NCI-H82 treated with DMSO at 0.1 percent for 48 hours (cell line): ENCODE measurements around the gene FGD6.
"Not testable (repeated sequence)": the region's sequence is repeated elsewhere in the genome, so short reads cannot be mapped to it uniquely, and the experiment has no call there.

Experiments used
- DNase-seq: peaks from one replicate; lab custom pipeline; 2025; ENCODE audit not compliant: unreplicated experiment; lab: John Stamatoyannopoulos, UW

The FGD6 gene

GRCh38 chr12:95235621-95236020 is 18.4 kb upstream of the FGD6 start:
- DNase-seq = not testable (repeated sequence)

GRCh38 chr12:95234187-95234586 is 16.9 kb upstream of the FGD6 start:
- not testable (repeated sequence) for DNase-seq

DNA sequence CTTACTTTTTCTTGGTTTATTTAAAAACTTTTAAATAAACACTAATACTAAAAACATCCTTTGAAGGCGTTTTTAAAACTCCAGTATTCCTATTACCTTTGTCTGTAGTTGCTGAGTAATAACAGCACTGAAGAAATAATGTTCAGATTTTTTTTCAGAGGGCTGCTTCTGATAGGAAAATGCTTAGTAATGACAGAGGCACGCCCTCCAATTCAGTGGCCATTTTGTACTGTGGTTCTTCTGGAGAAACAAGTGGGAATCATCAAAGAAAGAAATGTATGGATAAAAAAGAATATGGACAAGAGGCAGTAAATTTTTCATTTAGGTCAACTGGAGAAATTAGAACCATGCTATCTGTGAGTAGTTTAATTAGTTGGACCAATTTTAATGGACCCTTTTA is 13.9 kb upstream of the FGD6 start:
- DNase-seq = no peak

- DNase-seq = no peak
Measured at GRCh38 chr12:95230313-95230712, 13.0 kb upstream of the FGD6 start.

DNA sequence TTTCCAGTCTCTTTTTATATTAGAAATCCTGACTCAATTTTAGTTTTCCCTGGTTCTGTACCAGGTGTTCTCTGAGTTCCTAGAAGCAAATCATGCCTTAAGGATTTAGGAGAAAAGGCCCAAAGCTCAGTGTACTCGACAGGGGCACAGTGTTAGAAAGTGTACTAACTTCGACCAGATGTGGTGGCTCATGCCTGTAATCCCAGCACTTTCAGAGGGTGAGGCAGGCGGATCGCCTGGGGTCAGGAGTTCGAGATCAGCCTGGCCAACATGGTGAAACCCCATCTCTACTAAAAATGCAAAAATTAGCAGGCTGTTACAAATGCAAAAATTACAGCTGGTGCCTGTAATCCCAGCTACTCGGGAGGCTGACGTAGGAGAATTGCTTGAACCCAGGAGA is 12.4 kb upstream of the FGD6 start:
- DNase-seq = no peak

DNA sequence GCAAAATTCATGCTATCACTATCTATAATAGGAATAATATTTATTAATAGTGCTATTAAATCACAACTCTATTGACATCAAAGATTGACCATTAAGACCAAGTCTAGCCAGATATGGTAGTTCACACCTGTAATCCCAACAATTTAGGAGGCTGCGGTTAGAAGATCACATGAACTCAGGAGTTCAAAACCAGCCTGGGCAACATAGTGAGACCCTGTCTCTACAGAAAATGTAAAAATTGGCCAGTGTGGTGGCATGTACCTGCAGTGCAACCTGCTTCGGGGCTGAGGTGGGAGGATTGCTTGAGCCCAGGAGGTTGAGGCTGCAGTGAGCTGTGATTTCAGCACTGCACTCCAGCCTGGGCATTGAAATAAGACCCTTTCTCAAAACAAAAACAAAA is 11.3 kb upstream of the FGD6 start:
- DNase-seq = no peak

DNA sequence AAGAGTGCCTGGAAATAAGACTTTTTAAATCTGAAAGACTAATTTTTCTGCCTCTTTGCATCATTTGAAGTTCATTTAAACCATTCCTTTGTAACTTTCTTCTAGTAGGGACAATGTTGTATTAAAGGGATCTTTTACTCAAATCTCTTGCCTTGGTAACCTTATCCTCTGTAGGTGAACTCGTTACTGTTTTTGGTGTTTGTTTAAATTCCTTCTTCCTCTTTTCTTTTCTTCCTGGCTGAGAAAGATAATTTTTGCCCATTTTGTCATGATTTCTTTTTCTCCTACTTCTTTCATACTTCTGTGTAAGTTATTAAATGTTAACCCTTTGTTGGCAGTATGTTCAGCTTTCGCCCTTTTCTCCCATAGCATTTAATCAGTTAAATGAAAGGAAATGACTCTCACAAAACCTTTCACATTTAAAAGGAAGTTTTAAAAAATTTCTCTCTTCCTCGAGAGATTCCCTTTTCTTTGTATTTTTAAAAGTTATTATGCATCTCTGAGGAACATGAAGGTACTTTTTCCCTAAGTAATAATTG is 10.6 kb upstream of the FGD6 start:
- DNase-seq = no peak

- no peak for DNase-seq
Measured at GRCh38 chr12:95225645-95226212, 8.5 kb upstream of the FGD6 start.

- no peak for DNase-seq
Measured at GRCh38 chr12:95224202-95225170, 7.2 kb upstream of the FGD6 start.

GRCh38 chr12:95220726-95221125 is 3.5 kb upstream of the FGD6 start:
- no peak for DNase-seq

DNA sequence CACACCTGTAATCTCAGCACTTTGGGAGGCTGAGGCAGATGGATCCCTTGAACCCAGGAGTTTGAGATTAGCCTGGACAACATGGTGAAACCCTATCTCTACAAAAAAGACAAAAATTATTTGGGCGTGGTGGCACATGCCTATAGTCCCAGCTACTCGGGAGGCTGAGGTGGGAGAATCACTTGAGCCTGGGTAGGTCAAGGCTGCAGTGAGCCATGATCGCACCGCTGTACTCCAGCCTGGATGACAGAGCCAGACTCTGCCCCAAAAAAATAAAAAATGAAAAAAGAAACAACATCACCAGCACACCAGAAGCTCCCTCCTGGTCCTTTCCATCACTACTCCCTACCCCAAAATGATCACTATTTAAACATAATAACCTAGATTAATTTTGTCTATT is 2.9 kb upstream of the FGD6 start:
- DNase-seq = no peak

GRCh38 chr12:95218150-95219133 is 1.2 kb upstream of the FGD6 start:
- DNase-seq = peak; percentile 54

DNA sequence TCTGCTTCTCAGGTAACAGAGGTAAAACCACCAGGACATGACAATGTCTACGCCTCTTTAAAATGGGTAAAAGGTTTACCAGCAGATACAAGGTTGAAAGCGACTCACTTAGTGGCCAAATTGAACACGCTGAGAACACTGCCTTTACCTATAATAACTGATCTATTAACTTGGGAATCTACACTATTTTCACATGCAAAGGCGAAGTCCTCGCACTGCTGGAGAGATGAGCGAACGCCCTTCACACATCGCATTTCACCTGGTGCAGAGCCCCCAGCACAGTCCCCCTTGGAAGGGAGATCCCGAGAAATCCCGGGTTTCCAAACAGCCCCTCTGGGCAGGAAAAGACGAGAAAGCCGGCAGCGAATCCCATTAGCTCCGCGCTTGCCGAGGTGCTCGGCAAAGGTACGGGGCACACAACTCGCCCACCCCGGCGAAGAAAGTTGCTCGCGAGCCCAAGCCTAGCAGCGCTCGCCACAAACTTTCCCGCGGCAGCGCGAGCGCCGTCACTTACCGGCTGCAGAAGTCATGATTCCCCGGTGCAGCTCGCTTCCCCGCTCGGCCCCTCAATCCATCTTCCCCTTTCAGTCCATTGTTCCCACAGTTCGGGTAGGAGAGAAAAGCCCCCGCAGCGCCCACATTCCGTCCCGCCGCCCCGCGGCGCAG is 423 bp downstream of the FGD6 start:
- peak; percentile 40 for DNase-seq

DNA sequence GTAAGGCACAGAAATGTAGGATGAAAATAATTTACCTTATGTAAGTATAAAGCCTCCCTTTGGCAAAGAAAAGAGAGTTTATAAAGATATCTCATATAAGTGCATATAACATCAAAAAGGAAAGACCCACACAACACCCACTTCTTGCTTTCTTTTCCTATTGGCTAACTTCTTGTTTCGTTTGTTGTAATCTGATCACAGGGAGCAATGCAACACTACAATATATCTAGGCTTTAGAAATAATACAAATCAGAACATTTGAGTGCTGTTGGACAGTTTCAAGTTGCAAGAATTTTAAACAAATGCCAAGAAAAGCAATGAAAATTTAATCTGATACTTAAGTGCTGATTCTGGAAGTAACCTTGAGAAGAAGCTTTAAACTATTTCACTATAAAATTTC is 1.3 kb downstream of the FGD6 start:
- DNase-seq = peak; percentile 9

DNA sequence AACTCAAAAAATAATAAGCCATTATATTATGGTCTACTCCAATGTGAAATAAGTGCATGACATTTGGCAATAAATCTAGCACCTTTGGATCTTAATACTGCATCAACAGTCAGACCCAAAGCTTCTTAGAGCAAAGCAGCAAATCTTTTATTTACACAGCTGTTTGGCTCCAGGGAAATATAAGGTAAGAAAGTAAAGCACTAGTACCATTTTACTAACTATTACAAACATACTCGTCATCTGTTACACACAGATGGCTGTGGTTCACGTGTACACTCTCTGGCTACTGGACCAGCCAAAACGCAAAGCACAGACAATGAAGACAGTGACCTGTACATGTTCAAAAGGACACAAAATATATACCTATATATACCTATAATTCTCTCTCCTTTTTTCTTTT is 2.8 kb downstream of the FGD6 start:
- DNase-seq = peak; percentile 38

DNA sequence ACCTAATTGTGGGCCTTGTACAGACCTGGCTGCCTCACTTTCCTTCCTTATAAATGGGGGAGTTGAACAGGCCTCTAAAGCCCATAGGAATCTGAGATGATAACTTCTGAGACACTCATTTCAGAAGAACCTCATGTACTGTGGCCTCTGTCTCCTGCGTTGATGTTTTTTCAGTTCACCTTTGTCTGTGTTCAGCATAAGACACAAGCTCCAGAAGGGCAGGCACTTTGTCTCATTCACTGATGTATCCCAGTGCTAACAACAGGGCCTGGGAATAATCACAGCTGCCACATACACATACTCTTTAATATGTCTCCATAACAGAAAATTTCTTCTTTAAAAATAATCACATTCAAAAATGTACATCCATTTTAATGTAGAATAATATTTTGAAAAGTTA is 3.3 kb downstream of the FGD6 start:
- DNase-seq = no peak

DNA sequence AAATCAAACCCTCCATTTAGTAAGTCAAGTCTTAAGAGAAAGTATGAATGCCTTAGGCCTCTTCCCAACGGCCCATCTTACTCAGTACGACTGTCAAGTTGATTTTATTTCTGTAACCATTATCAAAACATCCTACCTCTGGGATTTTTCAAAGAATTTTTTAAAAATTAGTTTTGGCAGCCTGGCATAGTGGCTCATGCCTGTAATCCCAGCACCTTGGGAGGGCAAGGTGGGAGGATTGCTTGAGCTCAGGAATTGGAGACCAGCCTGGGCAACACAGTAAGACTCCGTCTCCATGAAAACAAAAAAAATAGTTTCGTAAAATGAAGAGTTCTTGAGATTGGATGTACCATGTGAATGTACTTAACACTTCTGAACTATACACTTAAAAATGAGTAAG is 4.1 kb downstream of the FGD6 start:
- no peak for DNase-seq

- no peak for DNase-seq
Measured at GRCh38 chr12:95212586-95212985, 4.7 kb downstream of the FGD6 start.

DNA sequence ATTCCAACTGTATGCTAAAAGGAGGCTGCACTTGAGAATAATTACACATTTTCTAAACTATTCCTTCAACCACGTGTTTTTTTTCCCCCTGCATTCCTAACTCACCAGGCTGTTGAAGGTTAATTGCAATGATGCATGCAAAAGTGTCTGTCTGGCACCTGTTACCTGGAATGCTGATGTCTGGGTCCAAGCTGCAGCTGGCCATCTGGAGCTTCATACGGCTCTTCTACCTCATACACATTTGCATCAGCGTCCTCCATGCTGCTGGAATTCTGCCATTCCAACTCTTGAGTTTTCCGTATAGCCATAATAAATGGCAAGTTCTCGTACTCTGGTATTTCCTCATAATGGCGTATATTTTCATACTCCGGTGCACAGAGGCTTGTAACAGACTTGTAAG is 8.6 kb downstream of the FGD6 start:
- DNase-seq = no peak

DNA sequence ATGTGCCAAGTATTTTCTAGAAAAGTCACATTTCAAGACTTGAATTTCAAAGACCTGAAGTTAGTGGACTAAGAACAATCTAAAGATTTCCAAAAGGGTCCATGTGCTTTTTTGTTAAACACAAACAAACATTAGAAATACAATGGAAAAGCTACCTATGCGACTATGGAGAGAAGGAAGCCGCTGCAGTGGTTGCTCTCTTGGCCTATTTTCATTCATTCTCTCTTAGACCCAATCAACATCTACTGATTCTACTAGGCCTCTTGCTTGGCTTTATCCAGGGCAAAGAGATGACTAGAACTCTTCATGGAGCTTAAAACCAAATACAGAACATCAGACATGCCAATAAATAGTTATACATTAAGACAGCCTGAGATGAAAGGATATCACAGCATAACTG is 9.9 kb downstream of the FGD6 start:
- DNase-seq = no peak

DNA sequence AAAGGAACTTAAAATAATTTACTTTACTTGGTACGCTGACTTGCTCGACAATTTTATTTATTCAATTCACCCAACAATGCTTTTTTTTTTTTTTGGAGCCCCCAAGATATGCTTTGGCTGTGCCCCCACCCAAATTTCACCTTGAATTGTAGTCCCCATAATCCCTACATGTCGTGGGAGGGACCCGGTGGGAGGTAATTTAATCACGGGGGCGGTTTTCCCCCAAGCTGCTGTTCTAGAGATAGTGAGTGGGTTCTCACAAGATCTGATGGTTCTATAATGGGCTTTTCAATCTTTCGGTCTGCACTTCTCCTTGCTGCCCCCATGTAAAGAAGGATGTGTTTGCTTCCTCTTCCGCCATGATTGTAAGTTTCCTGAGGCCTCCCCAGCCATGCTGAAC is 10.4 kb downstream of the FGD6 start:
- no peak for DNase-seq
